ENCODE results near the gene BCAS3.
A peak's percentile ranks its signal among the peaks of the same experiment; 100 is the strongest.

BCAS3 gene

GRCh38 chr17:61400066-61400716 is 722.5 kb downstream of the BCAS3 start:
- no peak for TF ChIP-seq CTCF (IDR thresholded peaks at IDR 0.05; ENCODE audit: low read length, missing control alignments)
- DNase-seq (ENCODE audit: low read depth) = peak; percentile 54
- peak overlapping the region; percentile 63 for H3K4me3 ChIP-seq (replicated peaks; ENCODE audit: low read depth, low read length)

GRCh38 chr17:61400717-61401388 is 723.2 kb downstream of the BCAS3 start:
- DNase-seq (ENCODE audit: low read depth) = no peak
- TF ChIP-seq CTCF (IDR thresholded peaks at IDR 0.05; ENCODE audit: low read length, missing control alignments) = no peak
- peak overlapping the region; percentile 63 for H3K4me3 ChIP-seq (replicated peaks; ENCODE audit: low read depth, low read length)

GRCh38 chr17:61401389-61402072 is 723.9 kb downstream of the BCAS3 start:
- TF ChIP-seq CTCF (IDR thresholded peaks at IDR 0.05; ENCODE audit: low read length, missing control alignments) = no peak
- DNase-seq (ENCODE audit: low read depth) = no peak
- H3K4me3 ChIP-seq (replicated peaks; ENCODE audit: low read depth, low read length) = peak overlapping the region; percentile 63

GRCh38 chr17:61402073-61402541 is 724.5 kb downstream of the BCAS3 start:
- no peak for DNase-seq (ENCODE audit: low read depth)
- TF ChIP-seq CTCF (IDR thresholded peaks at IDR 0.05; ENCODE audit: low read length, missing control alignments) = no peak
- H3K4me3 ChIP-seq (replicated peaks; ENCODE audit: low read depth, low read length) = peak overlapping the region; percentile 63

- DNase-seq (ENCODE audit: low read depth) = no peak
- H3K4me3 ChIP-seq (replicated peaks; ENCODE audit: low read depth, low read length) = no peak overlapping the region
- TF ChIP-seq CTCF (IDR thresholded peaks at IDR 0.05; ENCODE audit: low read length, missing control alignments) = no peak
Measured at GRCh38 chr17:61402978-61403800, 725.5 kb downstream of the BCAS3 start.

- no peak for DNase-seq (ENCODE audit: low read depth)
- no peak for TF ChIP-seq CTCF (IDR thresholded peaks at IDR 0.05; ENCODE audit: low read length, missing control alignments)
- no peak overlapping the region for H3K4me3 ChIP-seq (replicated peaks; ENCODE audit: low read depth, low read length)
Measured at GRCh38 chr17:61403801-61404662, 726.4 kb downstream of the BCAS3 start.
